ENCODE measurements around the gene MFSD6.

MFSD6 gene

DNA sequence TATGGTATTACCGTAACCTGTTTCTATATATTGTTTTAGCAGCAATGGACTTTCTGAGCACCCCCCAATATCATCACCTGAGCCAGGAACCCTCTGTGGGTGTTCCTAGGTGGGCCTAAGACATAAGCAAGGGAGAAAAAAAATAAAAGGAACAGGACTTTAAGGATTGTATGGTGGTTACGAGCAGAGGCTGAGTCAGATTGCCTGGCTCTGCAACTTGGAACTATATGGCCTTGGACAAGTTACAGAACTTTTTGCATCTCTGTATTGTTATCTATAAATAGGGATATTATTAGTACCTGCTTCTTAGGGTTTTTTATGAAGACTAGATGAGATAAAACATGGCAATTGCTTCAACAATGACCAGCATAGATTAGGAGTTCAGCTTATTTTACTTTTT lies 34.9 kb downstream of the MFSD6 start:
- DNase-seq = no peak

DNA sequence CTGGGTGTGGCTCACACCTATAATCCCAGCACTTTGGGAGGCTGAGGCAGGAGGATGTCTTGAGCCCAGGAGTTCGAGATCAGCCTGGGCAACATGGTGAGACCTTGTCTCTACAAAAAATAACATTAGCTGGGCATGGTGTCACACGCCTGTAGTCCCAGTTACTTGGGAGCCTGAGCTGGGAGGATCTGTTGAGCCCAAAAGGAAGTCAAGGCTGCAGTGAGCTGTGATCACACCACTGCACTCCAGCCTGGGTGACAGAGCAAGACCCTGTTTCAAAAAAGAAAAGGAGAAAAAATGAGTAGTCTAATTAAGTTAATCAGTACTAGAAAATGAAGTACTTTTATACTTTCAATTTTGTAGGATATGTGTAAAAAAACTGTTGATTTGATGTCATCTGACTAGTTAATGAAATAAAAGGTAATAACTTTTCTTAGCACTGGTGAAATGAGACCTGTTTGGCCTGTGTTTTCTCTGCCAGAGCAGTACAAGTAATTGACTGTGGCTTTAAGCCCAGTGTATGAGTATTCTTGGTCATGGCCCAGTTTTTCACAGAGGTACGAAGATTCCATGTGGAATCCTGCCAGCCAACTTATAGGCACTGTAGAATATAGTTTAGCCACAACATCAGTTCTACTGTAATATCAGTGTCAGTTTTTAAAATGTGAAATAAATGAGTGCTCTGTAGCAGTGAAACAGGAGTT lies 35.8 kb downstream of the MFSD6 start:
- no peak for DNase-seq

DNA sequence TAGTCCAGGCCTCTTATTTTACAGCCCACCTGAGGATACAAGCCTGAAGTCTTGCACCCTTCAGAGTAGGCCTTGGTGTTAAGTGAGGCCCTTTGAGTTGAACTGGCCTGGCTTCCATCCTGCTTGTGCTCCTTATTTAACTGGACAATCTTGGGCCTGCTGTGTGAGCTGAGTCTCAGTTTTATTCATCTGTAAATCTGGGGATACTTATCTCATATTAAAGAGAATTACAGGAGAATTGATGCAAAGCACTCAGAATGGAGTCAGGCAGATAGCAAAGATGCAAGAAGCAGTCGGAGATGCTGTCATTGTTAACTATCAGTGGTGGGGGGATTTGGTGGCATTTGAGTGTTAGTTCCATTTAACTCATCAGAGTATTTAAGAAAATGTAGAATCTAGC lies 36.8 kb downstream of the MFSD6 start:
- no peak for DNase-seq

- DNase-seq = no peak
Observed at GRCh38 chr2:190446193-190446592, 38.0 kb downstream of the MFSD6 start.

DNA sequence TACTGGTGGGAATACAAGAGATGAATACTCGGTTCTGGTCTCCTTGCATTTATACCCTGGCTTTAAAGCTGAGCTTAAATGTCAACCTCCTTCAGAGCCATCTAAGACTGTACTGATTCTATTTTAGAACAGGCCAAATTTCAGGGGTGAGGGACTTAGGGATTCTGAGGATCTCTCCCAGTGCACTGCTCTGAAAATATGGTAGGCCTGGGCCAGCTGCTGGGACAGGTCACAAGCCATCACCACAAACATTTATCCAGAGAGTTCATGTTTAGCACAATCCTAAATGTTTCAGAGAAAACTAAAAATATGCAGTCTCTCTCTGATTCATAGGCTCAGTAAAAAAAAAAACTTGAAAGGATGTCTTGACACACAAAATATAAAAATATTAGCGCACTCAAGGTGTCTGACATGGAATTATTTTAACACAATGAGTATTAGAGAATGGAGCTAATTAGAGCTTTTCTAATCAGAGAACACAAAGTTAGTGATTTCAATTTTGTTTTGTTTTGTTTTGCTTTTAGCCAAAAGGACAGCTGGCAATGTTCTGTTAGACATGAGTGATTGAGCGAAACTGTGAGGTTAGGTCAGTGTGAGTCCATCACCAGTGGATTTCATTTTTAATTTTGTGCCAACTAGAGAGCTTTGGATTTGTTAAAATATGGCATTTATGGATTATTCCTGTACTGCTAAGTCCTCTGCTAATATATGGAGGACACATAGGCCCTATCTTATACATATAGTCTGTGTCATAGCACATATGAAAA lies 38.8 kb downstream of the MFSD6 start:
- no peak for DNase-seq

- no peak for DNase-seq
Observed at GRCh38 chr2:190447766-190448165, 39.6 kb downstream of the MFSD6 start.

GRCh38 chr2:190449925-190450324 lies 41.8 kb downstream of the MFSD6 start:
- no peak for DNase-seq

DNA sequence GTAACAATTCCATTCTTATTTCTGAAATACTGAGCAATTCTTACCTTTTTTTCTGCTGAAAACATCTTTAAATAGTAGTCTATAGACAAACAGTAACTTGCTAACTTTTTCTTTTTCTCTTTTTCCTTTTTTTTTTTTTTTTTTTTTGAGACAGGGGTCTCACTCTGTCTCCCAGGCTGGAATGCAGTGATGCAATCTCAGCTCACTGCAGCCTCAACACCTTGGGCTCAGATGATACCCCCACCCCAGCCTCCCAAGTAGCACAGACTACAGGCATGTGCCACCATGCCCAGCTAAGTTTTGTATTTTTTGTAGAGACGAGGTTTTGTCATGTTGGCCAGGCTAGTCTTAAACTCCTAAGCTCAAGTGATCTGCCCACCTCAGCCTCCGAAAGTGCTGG lies 42.2 kb downstream of the MFSD6 start:
- DNase-seq = no peak

DNA sequence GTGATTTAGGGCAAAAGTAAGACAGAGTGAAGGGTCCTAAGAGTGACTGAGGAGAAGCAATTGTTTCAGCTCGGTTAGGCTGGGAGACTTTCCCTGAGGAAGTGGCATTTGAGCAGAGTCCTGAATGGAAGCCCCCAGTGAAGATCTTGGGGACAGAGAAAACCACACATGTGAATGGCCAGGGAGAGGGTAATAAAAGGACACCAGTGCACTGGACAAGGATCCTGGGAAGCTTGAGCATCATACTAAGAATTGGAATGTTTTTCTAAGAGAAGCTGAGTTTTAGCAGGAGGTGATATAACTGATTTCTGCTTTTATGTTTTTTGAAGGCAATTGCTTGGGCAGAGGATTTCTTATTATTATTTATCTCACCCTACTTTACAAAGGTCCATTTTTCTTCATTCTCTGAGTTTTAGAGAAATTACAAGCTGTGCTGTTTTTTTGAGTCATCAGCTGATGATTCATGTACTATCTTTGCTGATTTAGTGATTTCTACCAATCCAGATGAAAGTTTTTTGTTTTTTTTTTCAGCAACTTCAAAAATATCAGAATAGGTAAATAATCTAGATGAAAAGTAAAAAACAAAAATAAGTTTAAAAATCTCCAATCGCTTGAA lies 43.5 kb downstream of the MFSD6 start:
- DNase-seq = no peak

GRCh38 chr2:190452433-190452832 lies 44.3 kb downstream of the MFSD6 start:
- DNase-seq = no peak

DNA sequence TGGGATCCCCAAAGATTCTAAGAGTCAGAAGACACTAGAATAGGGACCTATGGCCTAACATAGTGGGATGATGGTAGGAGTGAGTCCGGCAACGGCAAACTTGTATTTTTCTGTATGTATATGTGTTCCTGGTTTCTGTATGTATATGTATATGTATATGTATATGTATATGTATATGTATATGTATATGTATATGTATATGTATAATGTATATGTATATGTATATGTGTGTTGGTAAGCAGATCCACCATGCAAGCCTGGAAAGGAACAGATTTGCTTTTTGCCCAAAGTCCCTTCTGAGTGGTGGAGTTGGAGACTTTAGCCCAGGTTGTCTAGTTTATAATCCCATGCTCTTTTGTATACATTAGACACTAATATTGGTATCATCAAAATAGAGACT lies 46.6 kb downstream of the MFSD6 start:
- no peak for DNase-seq

DNA sequence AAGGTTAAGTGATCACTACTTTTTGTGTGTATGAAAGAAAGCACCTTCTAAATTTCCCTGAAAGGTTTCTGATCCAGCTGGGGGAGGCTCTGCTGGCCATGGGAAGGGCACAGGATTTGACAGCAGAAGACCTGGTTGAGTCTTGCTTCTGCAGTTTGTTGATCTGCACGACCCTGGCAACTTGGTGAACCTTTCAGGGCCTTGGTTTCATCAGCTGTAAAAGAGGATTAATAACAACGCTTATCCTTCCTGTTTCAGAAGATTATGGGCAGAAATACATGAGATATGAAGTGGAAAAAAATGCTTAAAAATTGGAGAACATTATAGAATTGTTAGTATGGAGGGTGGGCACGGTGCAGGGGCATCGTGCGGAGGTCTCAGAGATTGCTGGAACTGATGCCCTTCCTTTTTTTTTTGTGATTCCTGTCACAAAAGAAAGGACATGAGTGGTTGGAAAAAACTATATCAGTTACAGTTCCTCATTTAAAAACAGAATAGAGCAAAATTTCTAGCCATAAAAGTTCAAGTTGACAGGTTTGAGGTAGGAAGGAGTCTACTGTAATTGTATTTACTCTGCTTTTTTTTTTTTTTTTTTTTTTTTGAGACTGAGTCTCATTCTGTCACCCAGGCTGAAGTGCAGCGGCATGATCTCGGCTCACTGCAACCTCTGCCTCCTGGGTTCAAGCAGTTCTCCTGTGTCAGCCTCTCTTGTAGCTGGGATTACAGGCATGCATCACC lies 47.4 kb downstream of the MFSD6 start:
- no peak for DNase-seq

DNA sequence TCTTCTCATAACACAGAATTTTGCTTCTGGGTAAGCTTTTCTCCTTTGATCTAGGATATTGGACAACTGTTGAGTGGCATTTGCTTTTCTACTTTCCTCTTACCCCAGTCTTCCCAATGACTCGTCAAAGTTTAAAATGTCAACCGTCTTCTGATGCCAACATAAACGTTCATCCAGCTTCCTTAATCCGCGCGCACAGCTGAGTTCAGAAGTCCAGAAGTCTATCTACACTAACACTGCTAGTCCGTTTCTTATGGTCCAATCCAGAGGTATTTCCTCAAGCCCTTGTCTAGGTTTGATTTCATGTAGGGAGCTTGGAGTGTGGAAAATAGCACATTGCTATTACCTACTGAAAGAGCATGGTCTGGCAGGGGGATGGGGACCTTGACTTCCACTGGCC lies 48.7 kb downstream of the MFSD6 start:
- no peak for DNase-seq

DNA sequence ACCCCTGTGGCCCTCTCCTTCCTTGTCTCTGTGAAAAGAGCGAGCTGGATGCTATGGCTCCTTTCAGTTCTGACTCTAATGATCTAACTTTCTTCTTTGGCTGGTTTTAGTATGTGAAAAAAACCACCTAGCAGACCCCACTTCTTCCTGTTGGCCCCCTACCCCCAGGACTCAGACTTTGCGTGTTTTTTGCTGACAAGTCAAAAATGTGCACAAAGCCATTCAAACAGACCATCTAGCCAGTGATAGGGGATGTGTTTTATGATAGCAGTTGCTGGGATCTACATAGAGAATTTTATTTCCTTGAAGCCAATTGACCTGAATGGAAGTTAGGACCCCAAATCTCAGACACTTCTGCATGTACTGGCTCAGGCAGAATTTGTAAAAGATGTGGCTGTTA lies 49.1 kb downstream of the MFSD6 start:
- DNase-seq = no peak

- no peak for DNase-seq
Observed at GRCh38 chr2:190458352-190459107, 50.4 kb downstream of the MFSD6 start.

DNA sequence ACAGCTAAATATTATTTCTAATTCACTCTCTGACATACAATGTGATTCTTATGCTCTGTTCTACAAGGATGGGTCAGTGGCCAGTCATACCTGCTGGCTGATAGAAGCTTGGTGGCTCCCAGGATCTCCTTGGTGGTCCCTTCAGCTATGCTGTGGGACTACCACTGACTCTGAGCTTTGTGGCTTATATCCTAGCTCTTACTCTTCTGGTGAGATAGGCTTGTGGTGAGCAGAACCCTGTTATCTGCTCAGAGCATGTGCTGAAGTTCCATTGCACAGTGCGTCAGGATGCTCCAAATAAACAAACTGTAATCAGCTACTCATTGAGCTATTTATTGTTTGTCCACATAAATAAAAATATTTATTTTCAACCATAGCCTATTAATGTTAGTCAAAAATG lies 51.7 kb downstream of the MFSD6 start:
- DNase-seq = no peak

DNA sequence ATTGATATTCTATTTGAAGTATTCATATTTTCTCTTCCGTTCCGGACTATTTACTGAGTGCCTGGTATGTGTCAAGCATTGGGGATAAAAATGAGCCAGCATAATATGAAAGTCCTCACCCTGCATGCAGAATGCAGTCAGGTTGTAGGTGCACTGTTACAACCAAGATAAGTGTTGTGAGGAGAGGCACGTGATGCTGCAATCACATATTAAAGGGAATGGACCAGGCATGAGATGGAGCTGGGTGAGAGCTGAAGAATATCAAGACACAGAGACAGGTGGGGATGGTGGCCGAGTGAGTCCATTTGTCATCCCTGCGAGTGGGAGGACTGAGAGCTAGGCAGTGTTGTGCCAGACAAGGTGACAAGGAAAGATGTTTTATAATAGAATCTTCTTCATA lies 52.3 kb downstream of the MFSD6 start:
- no peak for DNase-seq

GRCh38 chr2:190462181-190462580 lies 54.0 kb downstream of the MFSD6 start:
- no peak for DNase-seq

DNA sequence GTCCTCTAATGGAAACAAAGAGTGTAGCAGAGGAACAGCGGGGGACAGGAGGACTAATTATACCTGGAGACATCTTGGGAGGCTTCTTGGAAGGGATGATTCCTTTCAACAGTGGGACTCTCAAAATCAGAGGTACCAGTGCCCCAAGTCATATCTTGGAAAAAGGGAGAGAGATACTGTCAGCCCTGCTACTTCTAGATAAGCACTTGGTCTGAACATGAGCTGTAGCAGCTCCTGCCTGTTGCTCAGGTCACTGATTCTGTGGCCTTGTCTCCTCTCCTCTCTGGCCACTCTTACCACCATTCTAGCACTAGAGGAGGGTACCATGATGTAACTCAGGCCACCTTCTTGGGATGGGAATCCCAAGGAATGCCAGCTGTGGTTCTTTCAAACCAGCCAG lies 54.5 kb downstream of the MFSD6 start:
- no peak for DNase-seq

- no peak for DNase-seq
Observed at GRCh38 chr2:190465060-190465459, 56.9 kb downstream of the MFSD6 start.

GRCh38 chr2:190466819-190467446 lies 58.8 kb downstream of the MFSD6 start:
- peak; percentile 33 for DNase-seq

DNA sequence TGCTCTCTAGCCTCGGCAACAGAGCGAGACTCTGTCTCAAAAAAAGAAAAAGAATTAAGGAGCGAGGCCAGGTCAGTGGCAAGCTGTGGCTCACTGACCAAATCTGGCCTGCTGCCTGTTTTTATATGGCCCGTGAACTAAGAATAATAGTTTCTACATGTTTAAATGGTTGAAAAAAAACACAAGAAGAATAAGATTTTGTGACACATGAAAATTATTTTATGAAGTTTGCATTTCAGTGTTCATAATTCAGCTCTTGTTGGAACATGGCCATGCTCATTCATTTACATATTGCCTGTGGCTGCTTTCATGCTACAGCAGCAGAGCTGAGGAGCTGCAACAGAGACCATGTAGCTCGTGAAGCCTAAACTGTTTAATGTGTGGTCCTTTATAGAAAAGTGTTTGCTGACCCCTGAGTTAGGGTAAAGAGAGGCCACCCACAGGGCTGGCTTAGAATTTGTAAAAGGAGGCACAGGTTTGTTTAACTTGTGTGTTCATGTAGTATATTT lies 59.5 kb downstream of the MFSD6 start:
- DNase-seq = no peak

Measured in SHP77 treated with DMSO at 0.1 percent for 48 hours (cell line).